HL-60 (cell line): Measurements from ENCODE around the gene POU2AF1.

Experiments used
- CTCF ChIP-seq: IDR thresholded peaks from one replicate; pipeline ENCODE4 v1.5.1; 2011; ENCODE audit warnings: low read length, control low read depth, inconsistent platforms; ENCODE audit not compliant: insufficient read depth
- GABPA ChIP-seq: IDR thresholded peaks from 2 replicates; pipeline ENCODE4 v1.6.1; 2012; ENCODE audit warnings: low read depth
- POLR2AphosphoS5 ChIP-seq: IDR thresholded peaks from 2 replicates; pipeline ENCODE4 v1.6.1; 2012; ENCODE audit warnings: low read depth
- REST ChIP-seq: IDR thresholded peaks from 2 replicates; pipeline ENCODE4 v1.6.1; 2012; ENCODE audit warnings: low read depth; ENCODE audit not compliant: insufficient replicate concordance

GRCh38 chr11:111312076-111312475 lies 67.0 kb downstream of the POU2AF1 start:
- TF ChIP-seq CTCF: no peak
- no peak for TF ChIP-seq POLR2AphosphoS5
- no peak for TF ChIP-seq GABPA
- TF ChIP-seq REST: no peak
